CD4-positive, alpha-beta memory T cell (primary cell): ENCODE data around the gene SCOC. TPM values are rescaled to one million over a fixed set of nuclear protein-coding genes. Genes with fewer than 3 reads are reported as not detected.

ENCODE experiments used
- polyA plus RNA-seq, 2 donors: library from polyadenylated mRNA; unstranded; fragments of 300-500 nt; fragmentation: Illumina TruSeq; gene quantifications; one replicate each; pipeline ENCODE4 v1.2.3, GENCODE V29; 2021
- total RNA-seq, 2 experiments: library from RNA; stranded (reverse); gene quantifications; one replicate each; pipeline ENCODE4 v1.2.3, GENCODE V29; 2021

SCOC gene
- total and polyA plus RNA-seq, 4 experiments from 2014 or later, result 21.8 to 63.7 (median 27.0) TPM

Other genes with a start within 250 kb of the SCOC start
- gene MAML3, start 219.5 kb upstream of the SCOC start, total RNA-seq, result 1 to 10 TPM; 2.9 to 3.7 TPM
- under 1 TPM; 0.15 to 0.50 TPM for gene MAML3, start 219.5 kb upstream of the SCOC start, polyA plus RNA-seq
- not detected for gene CLGN, start 54.0 kb downstream of the SCOC start, total RNA-seq
- gene CLGN, start 54.0 kb downstream of the SCOC start, polyA plus RNA-seq, result not detected
- gene MGAT4D, start 124.6 kb downstream of the SCOC start, total RNA-seq, result not detected
- gene MGAT4D, start 124.6 kb downstream of the SCOC start, polyA plus RNA-seq, result not detected
- 10 to 100 TPM; 26.2 to 29.8 TPM for gene ELMOD2, start 150.5 kb downstream of the SCOC start, total RNA-seq
- 10 to 100 TPM in 1 of 2 donors, 1 to 10 TPM in 1; 7.2 to 13.0 TPM for gene ELMOD2, start 150.5 kb downstream of the SCOC start, polyA plus RNA-seq
- not detected for gene UCP1, start 195.3 kb downstream of the SCOC start, total RNA-seq
- not detected for gene UCP1, start 195.3 kb downstream of the SCOC start, polyA plus RNA-seq